ENCODE measurements around the gene ABCA10. TPM values are rescaled to one million over a fixed set of nuclear protein-coding genes. Genes with fewer than 3 reads are reported as not detected.

ABCA10 gene
- polyA plus RNA-seq, 1 donor = 7.5 TPM

DNA sequence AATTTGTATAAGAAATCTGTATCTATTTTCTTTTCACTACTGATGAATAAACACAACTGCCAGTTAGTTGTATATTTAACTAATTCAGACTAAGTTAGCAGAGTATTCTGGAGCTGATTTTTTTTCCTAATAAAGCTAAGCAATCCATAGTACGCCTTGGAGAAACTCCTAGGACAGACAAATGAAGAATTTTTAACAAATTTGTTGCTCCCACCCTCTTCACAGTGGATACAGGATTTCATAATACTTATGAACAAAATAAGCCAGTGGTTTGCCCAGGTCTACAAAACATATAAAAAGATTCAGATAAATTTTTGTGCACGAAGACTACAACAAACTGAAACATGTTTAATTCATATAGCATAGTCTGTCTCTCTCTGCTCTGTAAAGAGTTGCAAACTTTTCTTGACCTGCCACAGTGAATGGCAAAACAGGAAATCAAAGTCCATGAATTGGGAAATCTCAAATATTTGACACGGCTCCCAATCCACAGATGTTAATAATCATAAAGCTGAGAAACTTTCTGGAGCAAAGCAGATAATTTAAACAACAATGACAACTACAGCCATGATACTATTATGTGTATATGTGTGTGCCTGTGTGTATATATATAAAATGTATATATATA, 86.3 kb downstream of the ABCA10 start:
- 89% methylated on average over 1 of the region's 3 CpGs for WGBS (ENCODE audit: insufficient coverage, low lambda C conversion rate)
- peak in 1 of 2 donors; percentile 8 for DNase-seq
- Histone ChIP-seq H3K27me3 (ENCODE audit: control insufficient read depth, insufficient read depth, low read length) (no peaks in the 10 kb centered on the region), H3K36me3 (ENCODE audit: control insufficient read depth, insufficient read depth, low read length) (no peaks in the 10 kb centered on the region), H3K27ac (ENCODE audit: low read length) (no peak overlapping the region), H3K9me3 (ENCODE audit: control insufficient read depth, low read depth, low read length) (no peaks in the 10 kb centered on the region), H3K4me1 (ENCODE audit: control insufficient read depth, insufficient read depth, low read length) (no peaks in the 10 kb centered on the region), H3K4me3 (ENCODE audit: low read length) (no peak overlapping the region)

- H3K4me3 ChIP-seq (ENCODE audit: low read length) = no peak within 1 kb of the TSS
- H3K9me3 ChIP-seq (ENCODE audit: control insufficient read depth, low read depth, low read length) = no peaks in the 10 kb centered on the region
- no peak for DNase-seq
- no peaks in the 10 kb centered on the region for H3K36me3 ChIP-seq (ENCODE audit: control insufficient read depth, insufficient read depth, low read length)
- 80% methylated on average over 3 of the region's 4 CpGs for WGBS (ENCODE audit: insufficient coverage, low lambda C conversion rate)
- no peak within 1 kb of the TSS for H3K27ac ChIP-seq (ENCODE audit: low read length)
- no peaks in the 10 kb centered on the region for H3K4me1 ChIP-seq (ENCODE audit: control insufficient read depth, insufficient read depth, low read length)
- no peaks in the 10 kb centered on the region for H3K27me3 ChIP-seq (ENCODE audit: control insufficient read depth, insufficient read depth, low read length)
Observed at GRCh38 chr17:69141431-69142174, 87.0 kb downstream of the ABCA10 start, which contains the start of gene ABCA6. TSS of gene ABCA6 (minus strand) at chr17:69141895. CDS start at chr17:69140703, 1,192 bp downstream.

GRCh38 chr17:69134112-69134511, 94.5 kb downstream of the ABCA10 start:
- Histone ChIP-seq H3K27me3 (ENCODE audit: control insufficient read depth, insufficient read depth, low read length) (no peaks in the 10 kb centered on the region), H3K27ac (ENCODE audit: low read length) (no peak overlapping the region), H3K4me1 (ENCODE audit: control insufficient read depth, insufficient read depth, low read length) (peaks cover 3% of the 10 kb centered on the region), H3K4me3 (ENCODE audit: low read length) (no peak overlapping the region), H3K36me3 (ENCODE audit: control insufficient read depth, insufficient read depth, low read length) (peaks cover 2% of the 10 kb centered on the region), H3K9me3 (ENCODE audit: control insufficient read depth, low read depth, low read length) (no peaks in the 10 kb centered on the region)
- 40% methylated on average over 1 of the region's 3 CpGs for WGBS (ENCODE audit: insufficient coverage, low lambda C conversion rate)
- DNase-seq = no peak

- Histone ChIP-seq H3K27me3 (ENCODE audit: control insufficient read depth, insufficient read depth, low read length) (no peaks in the 10 kb centered on the region), H3K4me1 (ENCODE audit: control insufficient read depth, insufficient read depth, low read length) (peaks cover 3% of the 10 kb centered on the region), H3K4me3 (ENCODE audit: low read length) (no peak overlapping the region), H3K36me3 (ENCODE audit: control insufficient read depth, insufficient read depth, low read length) (peaks cover 2% of the 10 kb centered on the region), H3K27ac (ENCODE audit: low read length) (no peak overlapping the region), H3K9me3 (ENCODE audit: control insufficient read depth, low read depth, low read length) (no peaks in the 10 kb centered on the region)
- 45% methylated on average over 3 of the region's 6 CpGs for WGBS (ENCODE audit: insufficient coverage, low lambda C conversion rate)
- DNase-seq = peak; percentile 19 to 57
Observed at GRCh38 chr17:69130627-69131296, 97.9 kb downstream of the ABCA10 start.

- WGBS (ENCODE audit: insufficient coverage, low lambda C conversion rate) = no CpG with 5 or more reads among the region's 1 CpG
- Histone ChIP-seq H3K36me3 (ENCODE audit: control insufficient read depth, insufficient read depth, low read length) (no peaks in the 10 kb centered on the region), H3K27ac (ENCODE audit: low read length) (no peak overlapping the region), H3K4me3 (ENCODE audit: low read length) (no peak overlapping the region), H3K27me3 (ENCODE audit: control insufficient read depth, insufficient read depth, low read length) (no peaks in the 10 kb centered on the region), H3K4me1 (ENCODE audit: control insufficient read depth, insufficient read depth, low read length) (no peaks in the 10 kb centered on the region), H3K9me3 (ENCODE audit: control insufficient read depth, low read depth, low read length) (no peaks in the 10 kb centered on the region)
- DNase-seq = no peak
Observed at GRCh38 chr17:69123626-69124025, 105.0 kb downstream of the ABCA10 start.

GRCh38 chr17:69122065-69122464, 106.6 kb downstream of the ABCA10 start:
- no peaks in the 10 kb centered on the region for H3K36me3 ChIP-seq (ENCODE audit: control insufficient read depth, insufficient read depth, low read length)
- DNase-seq = no peak
- no peaks in the 10 kb centered on the region for H3K27me3 ChIP-seq (ENCODE audit: control insufficient read depth, insufficient read depth, low read length)
- H3K4me1 ChIP-seq (ENCODE audit: control insufficient read depth, insufficient read depth, low read length) = no peaks in the 10 kb centered on the region
- WGBS (ENCODE audit: insufficient coverage, low lambda C conversion rate) = 87% methylated on average over 3 of the region's 5 CpGs
- no peak overlapping the region for H3K4me3 ChIP-seq (ENCODE audit: low read length)
- H3K27ac ChIP-seq (ENCODE audit: low read length) = no peak overlapping the region
- H3K9me3 ChIP-seq (ENCODE audit: control insufficient read depth, low read depth, low read length) = no peaks in the 10 kb centered on the region

DNA sequence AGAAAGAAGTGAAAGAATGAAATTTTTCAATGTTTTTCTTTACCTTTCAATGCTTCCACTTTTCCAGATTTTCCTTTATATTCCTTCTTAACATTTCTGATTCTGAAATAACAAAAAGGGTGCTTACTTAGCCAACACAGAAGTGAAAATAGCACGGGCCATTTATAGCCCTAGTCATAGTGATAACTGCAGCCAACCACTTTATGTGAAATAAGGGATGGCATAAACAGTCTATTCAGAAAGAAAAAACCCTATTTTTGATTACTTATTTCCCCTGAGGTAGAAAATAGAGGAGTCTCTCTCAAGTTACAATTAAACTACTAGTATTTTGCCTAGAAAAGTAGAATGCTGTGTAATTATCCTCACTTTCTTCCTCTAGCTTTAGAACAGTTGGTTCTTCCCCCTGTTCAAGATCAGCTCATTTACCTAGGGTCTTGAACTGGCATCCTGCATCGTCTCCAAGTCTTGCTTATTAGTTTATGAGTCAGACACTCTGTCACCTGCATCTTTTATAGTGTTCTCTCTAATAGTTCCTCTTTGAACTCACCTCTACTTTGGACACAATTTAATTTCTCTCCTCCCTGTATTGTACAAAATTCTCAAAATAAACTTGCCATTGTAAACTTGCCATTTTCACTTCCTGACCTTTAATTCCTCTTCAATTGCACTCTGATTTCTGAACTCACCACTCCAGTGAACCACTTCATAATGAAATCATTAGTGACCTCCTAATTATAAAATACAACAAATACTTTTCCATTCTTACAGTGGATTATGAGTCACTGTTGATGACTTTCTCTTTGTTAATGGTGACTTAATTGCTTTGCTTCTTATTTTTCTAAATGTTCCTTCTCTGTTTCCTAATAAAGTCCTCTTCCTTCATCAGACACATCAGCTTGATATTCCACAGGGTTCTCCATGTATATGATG, 110.5 kb downstream of the ABCA10 start:
- Histone ChIP-seq H3K4me3 (ENCODE audit: low read length) (no peak overlapping the region), H3K27me3 (ENCODE audit: control insufficient read depth, insufficient read depth, low read length) (no peaks in the 10 kb centered on the region), H3K9me3 (ENCODE audit: control insufficient read depth, low read depth, low read length) (no peaks in the 10 kb centered on the region), H3K27ac (ENCODE audit: low read length) (no peak overlapping the region), H3K36me3 (ENCODE audit: control insufficient read depth, insufficient read depth, low read length) (no peaks in the 10 kb centered on the region), H3K4me1 (ENCODE audit: control insufficient read depth, insufficient read depth, low read length) (no peaks in the 10 kb centered on the region)
- 20% methylated on average over 2 of the region's 2 CpGs for WGBS (ENCODE audit: insufficient coverage, low lambda C conversion rate)
- DNase-seq = no peak

DNA sequence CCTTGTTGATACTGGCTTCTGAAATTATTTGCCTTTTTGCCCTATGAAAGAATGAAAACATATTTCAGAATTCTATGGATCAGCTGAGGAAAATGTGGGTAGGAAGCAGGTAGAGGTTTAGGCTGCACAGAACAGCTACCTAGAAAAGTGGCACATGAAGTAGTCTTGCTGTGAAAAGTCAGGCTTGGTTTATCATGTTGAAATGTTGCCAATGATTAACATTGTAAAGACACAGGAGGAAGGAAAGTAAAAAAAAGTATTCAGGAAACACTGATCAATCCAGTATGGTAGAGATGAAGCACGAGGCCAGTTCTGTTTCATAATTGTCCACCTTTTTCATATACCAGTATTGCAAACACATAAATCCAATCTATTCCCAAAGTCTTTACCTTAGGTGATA, 116.8 kb downstream of the ABCA10 start:
- H3K4me3 ChIP-seq (ENCODE audit: low read length) = no peak overlapping the region
- WGBS (ENCODE audit: insufficient coverage, low lambda C conversion rate) = no CpG with 5 or more reads among the region's 1 CpG
- H3K9me3 ChIP-seq (ENCODE audit: control insufficient read depth, low read depth, low read length) = no peaks in the 10 kb centered on the region
- peak in 1 of 2 donors; percentile 25 for DNase-seq
- H3K4me1 ChIP-seq (ENCODE audit: control insufficient read depth, insufficient read depth, low read length) = no peaks in the 10 kb centered on the region
- H3K27ac ChIP-seq (ENCODE audit: low read length) = no peak overlapping the region
- H3K27me3 ChIP-seq (ENCODE audit: control insufficient read depth, insufficient read depth, low read length) = no peaks in the 10 kb centered on the region
- no peaks in the 10 kb centered on the region for H3K36me3 ChIP-seq (ENCODE audit: control insufficient read depth, insufficient read depth, low read length)

GRCh38 chr17:69105907-69106730, 122.5 kb downstream of the ABCA10 start:
- no peaks in the 10 kb centered on the region for H3K4me1 ChIP-seq (ENCODE audit: control insufficient read depth, insufficient read depth, low read length)
- no CpG with 5 or more reads among the region's 10 CpGs for WGBS (ENCODE audit: insufficient coverage, low lambda C conversion rate)
- H3K27ac ChIP-seq (ENCODE audit: low read length) = no peak overlapping the region
- no peaks in the 10 kb centered on the region for H3K9me3 ChIP-seq (ENCODE audit: control insufficient read depth, low read depth, low read length)
- no peaks in the 10 kb centered on the region for H3K27me3 ChIP-seq (ENCODE audit: control insufficient read depth, insufficient read depth, low read length)
- no peaks in the 10 kb centered on the region for H3K36me3 ChIP-seq (ENCODE audit: control insufficient read depth, insufficient read depth, low read length)
- DNase-seq = no peak
- H3K4me3 ChIP-seq (ENCODE audit: low read length) = no peak overlapping the region
